Calu3 (cell line): ENCODE results near the gene S100A13. TPM values are rescaled to one million over a fixed set of nuclear protein-coding genes. Genes with fewer than 3 reads are reported as not detected.

Experiments used
- BruUV-seq: library from RNA; stranded (reverse); fragments of 400-500 nt; replicated peaks from 2 replicates; lab custom pipeline; 2021; lab: Mats Ljungman, UMichigan
- CTCF ChIA-PET: fragments of 300-600 bp; sonication (Branson Sonifier 250); formaldehyde crosslinking; loops from one replicate; lab custom pipeline; 2022; ENCODE audit warnings: antibody characterized with exemption; lab: Charles Lee
- DNase-seq: peaks from one replicate; pipeline ENCODE4 v3.0.0; 2022
- H3K27ac Mint-ChIP-seq: one replicate; pipeline ENCODE4 v1.8.0; 2022; ENCODE audit warnings: mixed read lengths; ENCODE audit not compliant: unreplicated experiment
- H3K27me3 Mint-ChIP-seq: one replicate; pipeline ENCODE4 v1.8.0; 2022; ENCODE audit warnings: mixed read lengths; ENCODE audit not compliant: unreplicated experiment
- H3K36me3 Mint-ChIP-seq: one replicate; pipeline ENCODE4 v1.8.0; 2022; ENCODE audit warnings: mild to moderate bottlenecking, moderate library complexity, mixed read lengths; ENCODE audit not compliant: insufficient read depth, unreplicated experiment
- H3K4me1 Mint-ChIP-seq: one replicate; pipeline ENCODE4 v1.8.0; 2022; ENCODE audit warnings: mild to moderate bottlenecking, low read depth, mixed read lengths; ENCODE audit not compliant: unreplicated experiment
- H3K4me3 Mint-ChIP-seq: one replicate; pipeline ENCODE4 v1.8.0; 2022; ENCODE audit warnings: mild to moderate bottlenecking, low read depth, moderate library complexity, mixed read lengths; ENCODE audit not compliant: unreplicated experiment
- H3K9me3 Mint-ChIP-seq: one replicate; pipeline ENCODE4 v1.8.0; 2022; ENCODE audit warnings: low read depth, mixed read lengths; ENCODE audit not compliant: unreplicated experiment
- CTCF ChIP-seq: fragments of 200-600 bp; IDR thresholded peaks from one replicate; pipeline ENCODE4 v1.8.0; 2022; ENCODE audit warnings: antibody characterized with exemption; ENCODE audit not compliant: unreplicated experiment
- intact Hi-C: fragments of 100-400 bp; cut with micrococcal nuclease; formaldehyde crosslinking; loops from one replicate; pipeline ENCODE4 v1.10.0; 2022; ENCODE audit not compliant: unreplicated experiment
- total RNA-seq: library from RNA; stranded (reverse); gene quantifications from 2 replicates; pipeline ENCODE4 v1.2.3, GENCODE V29; 2022

S100A13 gene
- total RNA-seq, 1 experiment from 2014 or later = 104 TPM

- Mint-ChIP-seq H3K9me3 (no peaks in the 10 kb centered on the region), H3K4me3 (no peak overlapping the region), H3K4me1 (peaks cover 36% of the 10 kb centered on the region), H3K27me3 (no peaks in the 10 kb centered on the region), H3K27ac (no peak overlapping the region), H3K36me3 (peaks cover 57% of the 10 kb centered on the region)
- no peak for TF ChIP-seq CTCF
- intact Hi-C loops = no loop called here
- BruUV-seq = no TSS peak
- CTCF ChIA-PET = interaction anchor here (1.1 to 1.9 kb wide), 3 partner anchors 18 to 59 kb away, joined by 3 to 8 read pairs (median 3); partner anchors contain the start of gene S100A16
- DNase-seq = no peak
These were observed 4.0 kb upstream of the S100A13 start for GRCh38 chr1:153631047-153632022.

GRCh38 chr1:153630384-153630783 is 3.1 kb upstream of the S100A13 start:
- Mint-ChIP-seq H3K27me3 (no peaks in the 10 kb centered on the region), H3K4me3 (no peak overlapping the region), H3K27ac (no peak overlapping the region), H3K9me3 (no peaks in the 10 kb centered on the region), H3K4me1 (peaks cover 42% of the 10 kb centered on the region), H3K36me3 (peaks cover 56% of the 10 kb centered on the region)
- no peak for TF ChIP-seq CTCF
- no TSS peak for BruUV-seq
- DNase-seq = no peak
- intact Hi-C loops = no loop called here
- CTCF ChIA-PET = interaction anchor here (1.1 to 1.9 kb wide), 3 partner anchors 17 to 58 kb away, joined by 3 to 8 read pairs (median 3); partner anchors contain the start of gene S100A16

- intact Hi-C loops = no loop called here
- DNase-seq = no peak
- H3K27me3 Mint-ChIP-seq = no peaks in the 10 kb centered on the region
- no peak overlapping the region for H3K4me3 Mint-ChIP-seq
- H3K36me3 Mint-ChIP-seq = peaks cover 56% of the 10 kb centered on the region
- H3K27ac Mint-ChIP-seq = no peak overlapping the region
- H3K9me3 Mint-ChIP-seq = no peaks in the 10 kb centered on the region
- TF ChIP-seq CTCF = no peak
- CTCF ChIA-PET = interaction anchor here (1.1 to 1.9 kb wide), 3 partner anchors 17 to 57 kb away, joined by 3 to 8 read pairs (median 3); partner anchors contain the start of gene S100A16
- no TSS peak for BruUV-seq
- peaks cover 42% of the 10 kb centered on the region for H3K4me1 Mint-ChIP-seq
These were observed 2.7 kb upstream of the S100A13 start for GRCh38 chr1:153629971-153630370.

- no peak for TF ChIP-seq CTCF
- Mint-ChIP-seq H3K4me3 (no peak overlapping the region), H3K36me3 (peaks cover 56% of the 10 kb centered on the region), H3K27ac (no peak overlapping the region), H3K4me1 (peaks cover 44% of the 10 kb centered on the region), H3K9me3 (no peaks in the 10 kb centered on the region), H3K27me3 (no peaks in the 10 kb centered on the region)
- no peak for DNase-seq
- BruUV-seq = no TSS peak
- intact Hi-C loops = no loop called here
- CTCF ChIA-PET = interaction anchor here (3.3 kb wide), 1 partner anchor 15 kb away, joined by 99 read pairs; the partner anchor contains the start of genes S100A14 and S100A16
These were observed 2.0 kb upstream of the S100A13 start for GRCh38 chr1:153629343-153629665.
